Stimulated activated CD4-positive, alpha-beta T cell treated with anti-CD3 and anti-CD28 coated beads, TNF-alpha, amount 100 ng/mL, for 24 hours (primary cell): ENCODE data around the gene SAMD8.
A peak's percentile ranks its signal among the peaks of the same experiment; 100 is the strongest.
"Not testable (repeated sequence)": the region's sequence is repeated elsewhere in the genome, so short reads cannot be mapped to it uniquely, and the experiment has no call there.

Experiments used
- DNase-seq, 3 experiments: peaks; one replicate each; pipeline ENCODE4 v3.0.0-alpha.2; 2020; ENCODE audit warnings: low read depth in 3 of 3

Gene SAMD8

GRCh38 chr10:75106891-75107290 is 4.6 kb upstream of the SAMD8 start:
- DNase-seq = not testable (repeated sequence)

- DNase-seq = no peak
These were observed 3.4 kb upstream of the SAMD8 start for GRCh38 chr10:75107756-75108683.

- no peak for DNase-seq
These were observed 2.6 kb upstream of the SAMD8 start for GRCh38 chr10:75108684-75109458.

- no peak for DNase-seq
These were observed 2.0 kb upstream of the SAMD8 start for GRCh38 chr10:75109459-75109778.

GRCh38 chr10:75110006-75110632 is 1.3 kb upstream of the SAMD8 start:
- no peak for DNase-seq

GRCh38 chr10:75111907-75112679 is 637 bp downstream of the SAMD8 start:
- DNase-seq = peak in 2 of 3 experiments; percentile 11 to 21

- DNase-seq = no peak
These were observed 3.7 kb downstream of the SAMD8 start for GRCh38 chr10:75115137-75115536.

- DNase-seq = not testable (repeated sequence)
These were observed 5.7 kb downstream of the SAMD8 start for GRCh38 chr10:75116941-75117775.

- no peak for DNase-seq
These were observed 6.5 kb downstream of the SAMD8 start for GRCh38 chr10:75117995-75118394.

- DNase-seq = not testable (repeated sequence)
These were observed 8.1 kb downstream of the SAMD8 start for GRCh38 chr10:75119444-75120066.

- no peak for DNase-seq
These were observed 9.9 kb downstream of the SAMD8 start for GRCh38 chr10:75121322-75121721.

GRCh38 chr10:75122505-75122904 is 11.0 kb downstream of the SAMD8 start:
- no peak for DNase-seq

GRCh38 chr10:75123088-75123682 is 11.7 kb downstream of the SAMD8 start:
- no peak for DNase-seq

GRCh38 chr10:75126277-75126676 is 14.8 kb downstream of the SAMD8 start:
- no peak for DNase-seq

- no peak for DNase-seq
These were observed 16.0 kb downstream of the SAMD8 start for GRCh38 chr10:75127471-75127870.

- DNase-seq = not testable (repeated sequence)
These were observed 17.5 kb downstream of the SAMD8 start for GRCh38 chr10:75128985-75129384.

- DNase-seq = no peak
These were observed 18.1 kb downstream of the SAMD8 start for GRCh38 chr10:75129537-75129936.

GRCh38 chr10:75133701-75134100 is 22.2 kb downstream of the SAMD8 start:
- not testable (repeated sequence) for DNase-seq

GRCh38 chr10:75136346-75136745 is 24.9 kb downstream of the SAMD8 start:
- DNase-seq = no peak
